NCI-H774 (cell line): ENCODE measurements around the gene BCLAF1.
"Not testable (repeated sequence)": the region's sequence is repeated elsewhere in the genome, so short reads cannot be mapped to it uniquely, and the experiment has no call there.

Experiments
- DNase-seq: peaks from one replicate; lab custom pipeline; 2025; lab: John Stamatoyannopoulos, UW

The BCLAF1 gene

DNA sequence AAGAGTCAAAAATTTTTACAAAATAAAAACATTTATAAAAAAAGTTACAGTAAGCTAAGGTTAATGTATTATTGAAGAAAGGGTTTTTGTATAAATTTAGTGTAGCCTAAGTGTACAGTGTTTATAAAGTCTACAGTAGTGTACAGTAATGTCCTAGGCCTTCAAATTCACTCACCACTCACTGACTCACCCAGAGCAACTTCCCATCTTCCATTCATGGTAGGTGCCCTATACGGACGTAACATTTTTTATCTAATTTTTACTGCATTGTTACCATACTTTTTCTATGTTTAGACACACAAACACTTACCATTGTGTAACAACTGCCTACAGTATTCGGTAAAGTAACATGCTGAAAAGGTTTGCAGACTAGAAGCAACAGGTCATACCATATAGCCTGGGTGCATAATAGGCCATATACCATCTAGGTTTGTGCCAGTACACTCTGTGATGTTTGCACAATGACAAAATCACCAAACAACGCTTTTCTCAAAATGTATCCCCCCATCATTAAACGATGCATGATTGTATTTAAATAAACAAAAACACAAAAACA, 45.5 kb downstream of the BCLAF1 start:
- DNase-seq, result no peak

DNA sequence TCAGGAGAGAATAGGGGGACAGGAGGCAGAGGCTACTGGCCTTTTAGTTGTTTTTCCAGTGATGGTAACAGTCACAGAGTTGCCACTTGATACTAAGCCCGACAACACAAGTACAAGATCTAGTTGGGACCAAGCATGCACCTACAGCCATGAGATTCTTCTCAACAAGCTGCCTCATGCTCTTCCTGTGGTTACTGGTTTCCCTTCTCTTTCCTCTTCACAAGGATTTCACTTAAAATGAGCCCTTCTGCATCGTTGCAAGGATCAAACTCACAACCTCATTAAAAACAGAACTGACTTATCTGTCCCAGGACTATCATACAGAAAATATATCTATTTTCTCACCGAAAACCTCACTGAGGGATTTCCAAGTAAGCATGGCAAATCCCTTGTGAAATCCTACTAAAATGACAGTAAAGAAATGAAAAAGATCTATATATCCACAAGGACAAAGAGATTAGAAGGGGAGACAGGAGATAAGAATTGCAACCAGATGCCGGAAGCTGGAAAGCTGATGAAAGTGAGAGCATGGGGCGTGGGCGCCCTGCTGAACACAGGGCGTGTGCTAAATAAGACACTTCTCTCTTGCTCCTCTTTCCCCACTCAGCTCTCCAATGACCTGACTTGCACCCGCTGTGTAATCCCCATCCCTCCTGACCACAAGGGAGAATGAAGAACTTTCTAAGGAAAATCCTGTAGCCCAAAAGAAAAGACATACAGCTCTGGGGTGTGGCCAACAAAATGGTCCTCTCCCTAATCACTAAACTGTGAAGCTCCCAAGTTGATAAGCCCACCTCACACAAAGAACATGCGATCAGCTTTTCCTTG, 53.0 kb downstream of the BCLAF1 start:
- no peak for DNase-seq

DNA sequence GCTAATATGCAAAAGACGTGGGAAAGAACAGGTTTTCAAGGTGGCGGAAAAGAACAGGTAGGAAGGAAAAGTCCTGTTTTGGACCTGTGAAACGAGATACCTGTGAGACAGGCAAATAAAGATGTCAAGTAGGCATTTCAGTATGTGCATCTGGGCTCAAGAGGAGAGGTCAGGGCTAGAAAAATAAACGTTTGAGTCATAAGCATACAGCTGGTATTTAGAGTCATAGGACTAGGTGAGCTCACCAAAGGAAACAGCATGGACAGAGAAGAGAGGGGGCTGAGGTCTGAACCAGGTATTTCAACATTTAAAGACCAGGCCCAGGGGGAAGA, 54.4 kb downstream of the BCLAF1 start:
- peak; percentile 10 for DNase-seq

- DNase-seq, result no peak
Measured at GRCh38 chr6:136232701-136233100, 56.9 kb downstream of the BCLAF1 start.

DNA sequence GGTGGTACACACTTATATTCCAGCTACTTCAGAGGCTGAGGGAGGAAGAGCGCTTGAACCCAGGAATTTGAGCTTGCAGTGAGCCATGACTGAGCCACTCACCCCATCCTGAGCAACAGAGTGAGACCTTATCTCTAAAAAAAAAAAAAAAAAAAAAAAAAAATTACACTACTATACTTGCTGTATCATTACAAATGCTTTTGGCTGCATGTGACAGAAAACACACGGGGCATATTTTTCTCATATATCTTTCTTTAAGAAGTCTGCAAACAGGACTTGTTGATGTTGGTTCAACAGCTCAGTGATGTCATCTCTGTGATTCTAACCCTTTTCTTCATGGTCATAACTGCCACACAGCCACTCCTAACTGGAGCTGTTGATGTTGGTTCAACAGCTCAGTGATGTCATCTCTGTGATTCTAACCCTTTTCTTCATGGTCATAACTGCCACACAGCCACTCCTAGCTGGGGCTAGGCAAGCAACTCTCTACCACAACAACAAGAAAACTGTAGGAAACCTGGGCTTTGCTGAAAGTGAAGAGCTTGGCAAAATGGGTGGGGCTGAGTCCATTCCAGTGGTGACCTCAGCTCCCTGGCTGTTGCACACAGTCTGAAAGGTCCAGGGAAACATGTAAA, 59.3 kb downstream of the BCLAF1 start:
- DNase-seq, result no peak

- DNase-seq, result no peak
Measured at GRCh38 chr6:136228814-136229213, 60.8 kb downstream of the BCLAF1 start.

GRCh38 chr6:136226674-136227377, 62.8 kb downstream of the BCLAF1 start:
- DNase-seq, result no peak

DNA sequence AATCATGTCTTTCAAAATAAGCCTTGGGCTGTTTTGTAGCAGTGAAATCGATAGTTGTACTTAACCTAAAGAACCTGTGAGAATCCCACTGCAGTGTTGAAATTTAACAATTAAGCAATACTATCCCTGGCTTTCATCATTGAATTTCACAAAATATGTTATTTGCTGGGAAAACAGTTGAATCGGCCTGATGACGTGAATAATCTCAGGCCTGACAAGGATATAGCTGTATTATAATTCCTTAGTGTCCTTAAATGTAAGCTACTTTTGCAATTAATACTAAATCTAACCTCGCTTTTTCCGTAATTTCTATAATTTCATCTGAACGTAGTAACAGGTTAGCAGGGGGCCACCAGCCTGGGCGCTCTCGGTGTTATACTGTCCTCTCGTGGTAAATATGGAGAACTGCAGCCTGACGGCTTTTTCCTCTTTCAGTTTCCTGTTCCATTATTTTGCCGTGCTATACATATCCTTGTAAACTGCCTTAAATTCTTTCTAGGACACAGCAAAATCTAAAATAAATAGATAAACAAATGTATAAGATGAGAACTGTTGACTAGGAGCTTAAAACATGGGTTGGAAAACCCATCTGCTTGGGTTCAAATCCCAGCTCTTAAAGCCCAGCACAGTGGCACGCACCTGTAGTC, 63.5 kb downstream of the BCLAF1 start:
- peak; percentile 65 for DNase-seq

DNA sequence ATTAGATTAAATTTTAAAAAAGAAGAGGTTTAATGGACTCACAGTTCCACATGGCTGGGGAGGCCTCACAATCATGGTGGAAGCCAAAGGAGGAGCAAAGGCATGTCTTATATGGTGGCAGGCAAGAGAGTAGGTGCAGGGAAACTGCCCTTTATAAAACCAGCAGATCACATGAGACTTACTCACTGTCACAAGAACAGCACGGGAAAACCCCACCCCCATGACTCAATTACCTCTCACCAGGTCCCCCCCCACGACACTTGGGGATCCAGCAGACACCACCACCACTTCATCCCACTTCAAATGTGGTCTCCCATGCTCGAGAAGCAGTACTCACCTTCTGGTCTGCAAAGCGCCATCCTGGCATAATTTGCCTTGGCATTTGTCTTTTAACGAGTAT, 64.2 kb downstream of the BCLAF1 start:
- DNase-seq, result no peak

DNA sequence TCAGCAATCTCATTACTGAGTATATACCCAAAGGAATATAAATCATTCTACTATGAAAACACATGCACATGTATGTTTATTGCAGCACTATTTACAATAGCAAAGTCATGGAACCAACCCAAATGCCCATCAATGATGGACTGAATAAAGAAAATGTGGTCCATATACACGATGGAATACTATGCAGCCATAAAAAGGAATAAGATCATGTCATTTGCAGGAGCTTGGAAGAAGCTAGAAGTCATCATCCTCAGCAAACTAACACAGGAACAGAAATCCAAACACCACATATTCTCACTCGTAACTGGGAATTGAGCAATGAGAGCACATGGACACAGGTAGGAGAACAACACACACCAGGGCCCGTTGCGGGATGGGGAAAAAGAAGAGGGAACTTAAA, 64.7 kb downstream of the BCLAF1 start:
- not testable (repeated sequence) for DNase-seq

DNA sequence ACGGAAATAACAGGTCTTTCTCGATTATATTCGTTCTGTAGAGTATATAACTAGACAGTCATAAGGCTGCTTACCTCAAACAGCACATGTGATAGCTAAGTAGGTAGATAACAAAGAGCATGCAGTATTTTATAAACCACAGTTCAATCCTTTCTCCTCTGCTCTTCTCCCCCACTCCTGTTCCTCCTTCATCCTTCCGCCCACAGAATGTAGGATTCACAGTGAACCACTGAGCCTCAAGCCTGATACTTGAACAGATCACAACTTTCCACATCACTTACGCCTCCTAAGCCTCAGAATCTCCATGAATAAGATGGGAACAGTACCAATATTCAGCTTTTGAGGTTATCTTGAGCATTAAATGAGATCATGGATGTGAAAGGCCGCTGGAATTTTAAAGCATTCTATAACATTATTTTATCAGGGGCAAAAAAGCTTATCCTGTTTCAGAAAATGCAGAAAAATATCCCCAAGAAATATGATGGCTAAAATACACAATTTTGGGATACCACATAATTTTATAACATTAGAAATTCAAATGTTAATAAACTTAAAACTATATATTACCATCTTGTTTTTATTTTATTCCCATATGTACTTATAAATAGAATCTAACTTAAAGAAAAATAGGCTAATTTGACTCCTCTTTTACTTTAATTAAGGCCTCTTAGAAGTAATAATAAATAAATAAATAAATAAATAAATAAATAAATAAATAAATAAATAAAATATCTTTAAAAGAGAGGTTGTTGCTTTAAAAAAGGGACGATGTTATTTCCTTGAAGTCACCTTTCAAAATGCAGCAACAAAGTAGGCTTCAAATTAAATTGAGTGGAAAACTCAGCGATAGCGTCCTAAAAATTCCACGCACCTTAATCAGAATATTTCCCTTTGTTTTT, 72.9 kb downstream of the BCLAF1 start:
- no peak for DNase-seq

DNA sequence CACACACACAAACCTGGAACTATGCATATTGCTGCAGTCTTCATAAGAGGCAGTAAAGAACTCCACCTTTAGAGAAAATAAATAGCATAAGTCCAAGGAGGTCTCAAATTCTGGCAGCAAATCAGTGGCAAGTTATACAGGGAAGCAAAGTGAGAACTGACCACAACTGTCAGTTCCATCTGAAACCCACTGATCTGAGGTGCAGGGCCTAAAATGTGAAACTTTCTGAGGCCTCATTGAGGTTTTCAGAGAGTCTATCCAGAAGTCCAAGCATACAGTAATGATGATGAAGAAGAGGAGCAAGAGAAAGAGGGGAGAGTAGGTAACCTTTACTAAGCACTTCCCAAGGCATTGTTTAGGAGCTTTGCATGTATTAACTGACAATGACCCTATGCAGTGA, 75.8 kb downstream of the BCLAF1 start:
- DNase-seq, result no peak

DNA sequence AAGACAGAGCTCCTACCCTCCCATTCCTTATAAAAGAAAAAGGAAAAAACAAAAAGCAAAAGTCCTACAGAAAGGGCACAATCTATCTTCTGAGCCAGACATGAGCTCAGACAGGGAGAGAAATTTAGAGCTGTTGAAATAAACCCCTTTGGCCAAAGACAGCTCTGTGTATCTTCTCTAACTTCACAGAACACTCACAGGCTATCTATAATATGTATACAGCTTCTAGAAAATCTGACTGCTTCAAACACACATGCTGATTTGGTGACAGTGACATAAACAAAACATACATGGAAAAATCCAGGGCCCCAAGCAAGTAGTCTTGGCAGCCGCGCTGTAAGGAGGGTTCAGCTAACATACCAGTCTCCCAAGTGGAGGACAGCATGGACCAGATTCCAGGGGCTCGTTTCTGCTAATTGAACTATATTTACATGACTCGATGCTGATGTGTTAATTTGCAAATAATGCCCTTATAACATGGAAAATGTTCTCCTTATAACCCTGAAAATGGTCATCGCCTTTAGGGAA, 76.6 kb downstream of the BCLAF1 start:
- no peak for DNase-seq

- DNase-seq, result no peak
Measured at GRCh38 chr6:136212608-136213007, 77.0 kb downstream of the BCLAF1 start.

DNA sequence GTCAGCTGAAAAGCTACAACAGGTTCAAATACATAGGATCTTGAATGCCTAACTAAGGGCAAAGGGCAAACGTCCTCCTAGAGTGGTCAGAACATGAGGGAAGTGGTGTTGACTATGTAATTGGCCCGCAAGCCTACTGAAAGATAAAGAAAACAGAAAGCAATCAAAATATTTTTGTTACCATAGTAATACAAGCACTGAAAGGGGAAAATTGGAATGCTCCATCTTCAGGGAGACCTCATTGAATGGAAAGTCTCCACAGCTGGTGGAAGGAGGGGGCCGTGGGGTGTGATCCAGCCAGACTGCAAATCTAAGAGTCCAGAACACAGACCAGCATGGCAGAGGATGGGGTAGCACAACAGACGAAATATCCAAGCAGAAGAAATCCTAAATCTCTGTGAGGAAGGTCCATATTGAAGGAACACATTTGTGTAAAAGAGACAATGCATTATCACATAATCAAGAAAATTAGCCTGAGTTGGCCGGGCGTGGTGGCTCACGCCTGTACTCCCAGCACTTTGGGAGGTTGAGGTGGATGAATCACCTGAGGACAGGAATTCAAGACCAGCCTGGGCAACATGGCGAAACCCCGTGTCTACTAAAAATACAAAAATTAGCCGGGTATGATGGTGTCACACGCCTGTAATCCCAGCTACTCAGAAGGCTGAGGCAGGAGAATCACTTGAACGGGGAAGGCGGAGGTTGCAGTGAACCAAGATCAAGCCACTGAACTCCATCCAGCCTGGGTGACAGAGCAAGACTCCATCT, 79.1 kb downstream of the BCLAF1 start:
- no peak for DNase-seq

DNA sequence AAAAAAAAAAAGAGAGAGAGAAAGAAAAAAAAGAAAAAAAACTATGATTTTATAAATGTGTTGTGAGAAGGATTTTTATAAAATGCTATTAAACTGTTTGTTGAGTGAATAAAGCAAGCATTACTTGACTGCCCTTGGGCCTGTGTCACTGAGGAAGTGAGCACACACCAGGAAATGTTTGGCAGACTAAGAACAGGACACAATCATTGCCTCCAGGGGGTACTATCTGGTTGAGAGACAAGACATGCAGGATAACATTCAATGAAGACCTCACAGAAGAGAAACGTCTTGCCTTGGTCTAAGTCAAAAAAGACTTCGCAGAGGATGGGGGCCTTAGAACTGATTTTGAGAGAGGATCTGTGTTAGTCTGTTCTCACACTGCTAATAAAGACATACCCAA, 80.2 kb downstream of the BCLAF1 start:
- no peak for DNase-seq

GRCh38 chr6:136208783-136209182, 80.9 kb downstream of the BCLAF1 start:
- DNase-seq, result no peak
